HG03064 (cell line): ENCODE measurements around the gene TFEB.

ENCODE experiments used
- ATAC-seq: cut with Tn5 transposase; IDR thresholded peaks from one replicate; pipeline ENCODE4 v1.9.1; 2021; ENCODE audit warnings: low read depth; ENCODE audit not compliant: unreplicated experiment

TFEB gene

DNA sequence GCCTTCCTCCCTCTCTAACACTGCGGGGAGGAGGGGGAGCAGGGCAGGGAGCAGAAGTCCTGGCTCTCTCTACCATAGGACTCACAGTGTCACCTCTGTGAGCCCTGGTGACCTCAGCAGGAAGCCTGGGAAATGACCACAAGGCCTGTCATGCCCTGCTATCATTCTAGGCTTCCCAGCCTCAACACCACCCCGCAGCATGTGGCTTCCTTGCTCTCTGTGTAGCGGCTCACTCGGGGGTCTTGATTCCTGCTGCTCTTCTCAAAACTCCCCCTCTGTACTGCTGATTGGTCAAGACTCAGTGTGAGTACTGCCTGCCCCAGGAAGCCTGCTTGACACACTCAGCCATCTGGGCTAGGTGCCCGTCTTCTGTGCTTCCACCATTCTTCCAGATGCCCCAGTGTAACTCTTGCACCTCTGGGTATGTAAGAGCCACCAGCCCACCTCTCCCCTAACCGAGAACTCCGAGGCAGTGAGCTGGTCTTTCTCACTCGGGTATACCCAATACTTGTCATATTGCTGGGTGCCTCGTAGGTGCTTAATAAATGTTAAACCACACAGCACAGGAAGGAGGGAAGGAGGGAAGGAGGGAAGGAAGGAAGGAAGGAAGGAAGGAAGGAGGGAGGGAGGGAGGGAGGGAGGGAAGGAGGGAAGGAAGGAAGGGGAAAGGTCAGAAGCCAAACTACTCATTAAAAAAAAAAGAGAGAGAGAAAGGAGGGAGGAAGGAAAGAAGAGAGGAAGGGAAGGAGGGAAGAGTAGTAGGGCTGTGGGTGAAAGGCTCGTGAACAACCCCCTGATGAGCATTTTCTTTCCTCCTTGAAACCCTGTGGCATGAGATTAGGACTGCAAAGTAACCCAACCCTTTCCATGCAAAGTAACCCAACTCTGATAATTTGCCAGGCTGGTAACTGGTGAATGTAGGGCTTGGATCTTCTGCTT lies 92.2 kb downstream of the TFEB start:
- no peak for ATAC-seq

DNA sequence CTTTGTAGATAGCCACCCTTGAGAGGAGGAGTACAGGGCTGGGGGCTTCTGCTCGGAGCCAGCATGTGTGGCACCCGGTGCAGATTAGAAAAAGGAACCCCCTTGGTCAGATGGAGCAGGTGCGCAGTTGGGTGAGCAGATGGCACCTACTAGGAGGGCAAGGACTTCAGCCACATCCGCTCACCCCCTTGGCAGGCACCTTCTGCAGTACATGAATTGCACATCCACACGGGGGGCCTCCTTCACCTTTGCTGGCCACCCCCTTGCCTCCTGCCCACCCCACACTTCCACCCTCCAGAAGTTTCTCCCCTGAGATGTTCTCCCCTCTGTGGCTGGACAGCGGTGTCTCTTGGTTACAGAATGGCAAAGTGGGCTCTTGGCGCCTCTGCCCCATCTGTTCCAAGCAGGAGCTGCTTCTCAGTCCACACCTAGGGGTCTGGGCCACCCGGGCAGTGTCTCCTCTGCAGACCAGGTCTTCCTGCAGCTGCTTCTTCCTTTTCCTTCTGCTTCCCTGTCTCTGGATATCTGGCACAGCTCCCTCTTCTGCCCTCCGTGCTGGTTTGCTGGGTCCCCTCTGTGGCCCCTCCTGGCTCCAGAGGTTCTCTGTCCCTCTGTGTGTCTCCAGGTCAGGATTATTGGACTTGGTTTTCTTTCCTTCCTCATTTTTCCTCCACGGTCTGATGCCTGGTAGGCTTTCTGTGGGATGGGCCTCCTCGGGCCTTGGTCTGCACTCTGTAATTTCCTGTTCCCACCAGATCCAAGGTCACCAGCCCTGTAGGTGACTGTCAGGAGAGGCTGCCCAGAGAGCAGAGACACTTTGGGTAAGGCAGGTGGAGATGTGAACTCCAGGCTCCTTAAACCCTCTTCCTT lies 93.1 kb downstream of the TFEB start:
- ATAC-seq: no peak

DNA sequence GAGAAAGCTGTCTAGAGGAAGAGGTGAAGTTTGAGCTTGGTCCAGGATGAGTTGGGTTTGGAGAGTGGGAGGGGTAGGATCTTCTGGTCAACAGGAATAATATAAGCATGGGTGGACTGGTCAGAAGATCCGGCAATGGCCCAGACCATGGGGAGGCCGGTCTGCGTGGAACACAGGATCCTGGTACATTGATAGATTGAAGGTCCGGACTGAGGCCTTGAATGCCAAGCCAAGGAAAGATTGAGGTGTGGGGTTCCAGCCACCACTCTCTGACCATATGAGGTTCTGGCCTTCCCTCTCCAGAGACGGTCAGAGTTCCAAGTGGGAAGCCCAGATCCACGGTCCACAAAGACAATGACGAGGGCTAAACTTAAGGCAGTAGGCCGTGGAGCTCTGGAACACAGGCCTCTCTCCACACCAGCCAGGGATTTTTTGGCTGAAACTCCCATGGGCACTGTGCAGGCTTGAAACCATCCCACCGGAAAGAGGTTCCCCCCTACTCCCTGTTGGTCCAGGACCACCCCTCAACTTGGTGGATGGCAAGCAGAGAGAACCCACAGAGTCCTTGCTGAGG lies 94.0 kb downstream of the TFEB start:
- no peak for ATAC-seq

DNA sequence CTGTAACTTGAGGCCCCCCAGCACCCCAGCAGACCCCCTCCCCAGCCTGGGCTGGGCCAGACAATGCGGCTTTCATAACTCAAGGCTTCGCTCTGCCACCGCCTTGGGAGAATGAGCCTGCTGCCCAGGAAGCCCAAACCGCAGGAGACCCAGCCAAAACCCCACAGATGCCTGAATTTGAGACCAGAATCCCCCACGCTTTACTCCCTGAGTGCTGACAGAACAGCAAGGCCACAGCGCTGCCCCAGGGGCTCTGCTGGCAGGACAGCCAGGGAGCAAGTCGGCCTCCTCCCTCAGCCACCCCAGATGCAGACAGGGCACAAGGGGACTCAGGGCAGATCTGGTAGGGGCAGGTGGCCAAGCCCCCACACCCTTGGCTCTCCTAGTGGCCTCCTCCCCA lies 95.0 kb downstream of the TFEB start:
- ATAC-seq: no peak

DNA sequence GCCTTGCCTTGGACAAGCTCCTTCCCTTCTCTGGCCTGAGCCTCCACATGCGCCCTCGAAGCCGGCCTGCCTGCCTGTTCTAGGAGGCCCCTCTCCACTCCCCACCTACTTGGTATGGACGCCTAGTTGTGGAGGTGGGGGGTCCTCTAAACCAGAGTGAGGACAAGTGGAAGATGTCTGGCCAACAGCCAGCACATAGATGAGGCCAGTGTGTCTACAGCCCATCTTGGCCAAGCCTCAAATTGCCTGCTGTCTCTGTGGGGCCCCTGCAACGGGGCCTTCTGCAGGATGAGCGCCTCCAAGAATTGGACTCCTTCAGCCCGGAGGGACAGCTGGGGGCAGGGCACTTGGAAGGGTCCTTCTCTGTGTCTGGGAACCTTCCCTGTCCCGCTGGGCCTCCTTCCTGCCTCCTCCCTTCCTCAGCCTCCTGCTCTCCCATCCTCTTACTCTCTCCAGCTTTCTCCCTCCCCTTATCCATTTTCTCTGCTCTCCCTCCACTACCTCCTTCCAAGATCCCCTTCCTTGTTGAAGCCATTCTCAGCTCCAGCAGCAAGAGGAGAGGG lies 95.5 kb downstream of the TFEB start:
- ATAC-seq: no peak

DNA sequence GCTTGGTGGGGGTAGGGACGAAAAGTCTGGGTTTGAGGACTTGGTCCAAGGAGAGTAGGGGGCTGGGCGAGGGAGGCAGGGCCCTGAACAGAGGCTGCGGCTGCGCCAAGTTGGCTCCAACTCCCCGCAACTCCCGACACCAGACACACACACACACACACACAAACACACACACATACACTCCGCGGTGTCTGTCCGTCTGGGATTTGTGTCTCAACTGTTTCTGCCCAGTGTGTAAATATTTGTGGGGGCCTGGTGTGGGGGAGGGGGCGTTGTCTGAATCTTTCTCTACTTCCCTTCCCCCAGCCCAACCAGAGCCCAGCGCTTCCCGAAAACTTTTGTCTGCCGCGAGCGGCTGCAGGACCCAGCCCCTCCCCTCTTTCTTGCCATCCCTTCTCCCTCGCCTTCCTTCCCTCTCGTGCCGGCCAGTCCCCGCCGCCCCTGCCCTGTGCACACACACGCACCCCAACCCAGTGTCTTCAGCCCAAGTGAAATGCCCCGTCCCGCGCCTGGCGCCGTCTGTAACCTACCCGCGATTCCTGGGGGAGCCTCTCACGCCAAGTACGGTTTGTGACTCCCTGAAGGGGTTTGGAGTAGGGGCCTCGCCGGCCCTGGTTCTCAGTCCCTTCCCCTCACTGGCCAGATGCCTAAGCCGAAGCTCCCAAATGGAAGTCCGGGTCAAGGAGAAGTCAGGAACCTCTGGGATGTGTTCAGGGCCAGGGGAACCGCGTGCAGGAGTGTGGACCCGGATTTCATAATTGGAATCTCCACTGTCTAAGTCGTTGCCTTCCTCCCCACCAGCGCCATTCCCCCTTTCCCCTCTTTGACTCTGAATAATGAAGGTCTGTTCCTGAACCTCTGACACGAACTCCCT lies 96.2 kb downstream of the TFEB start:
- ATAC-seq: no peak

DNA sequence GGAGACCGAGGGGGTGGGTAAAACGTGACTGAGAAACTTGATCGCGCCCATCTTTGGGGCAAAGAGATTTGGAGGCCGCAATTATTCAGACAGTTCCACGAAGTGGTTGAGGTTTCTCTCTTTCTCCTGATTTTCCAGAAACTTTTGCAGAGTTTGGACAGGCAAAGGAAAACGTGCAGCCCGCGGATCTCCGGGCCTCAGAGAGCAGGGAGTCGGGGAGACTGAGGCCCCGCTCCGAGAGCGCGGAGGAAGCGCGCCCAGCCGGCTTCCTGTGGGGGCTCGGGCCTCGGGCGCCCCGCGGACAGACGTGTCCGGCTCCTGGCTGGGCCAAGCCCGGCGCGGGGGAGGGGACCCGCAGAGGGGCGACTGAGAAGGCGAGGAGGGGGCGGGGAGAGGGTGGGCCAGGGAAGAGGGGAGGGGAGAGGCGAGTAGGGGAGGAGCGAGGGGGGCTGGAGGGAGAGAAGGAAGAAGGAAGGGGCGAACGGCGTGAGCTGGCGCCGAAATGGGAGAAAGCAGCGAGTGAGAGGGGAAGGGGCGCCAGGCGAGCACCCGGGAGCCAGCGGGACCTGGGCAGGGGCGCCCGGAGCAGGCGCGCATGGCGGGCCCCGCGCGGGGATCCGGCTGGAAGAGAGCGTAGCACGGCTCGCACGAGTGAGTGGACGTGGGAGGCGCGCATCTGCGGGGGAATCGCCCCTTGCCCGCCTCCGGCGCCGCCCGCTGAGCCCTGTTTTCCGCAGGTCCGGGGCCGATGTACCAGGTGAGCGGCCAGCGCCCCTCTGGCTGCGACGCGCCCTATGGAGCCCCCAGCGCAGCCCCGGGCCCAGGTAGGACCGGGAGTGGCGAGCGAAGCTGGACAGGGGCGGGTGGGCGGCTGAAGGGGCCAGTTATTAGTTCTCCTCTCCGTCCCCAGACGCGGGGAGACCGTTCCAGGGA lies 97.1 kb downstream of the TFEB start, which contains the start of gene MDFI:
Gene MDFI (plus strand): TSS at position 467 of the 933 bp plus-strand sequence. CDS start 282 bp downstream, at position 749.
- ATAC-seq: no peak

DNA sequence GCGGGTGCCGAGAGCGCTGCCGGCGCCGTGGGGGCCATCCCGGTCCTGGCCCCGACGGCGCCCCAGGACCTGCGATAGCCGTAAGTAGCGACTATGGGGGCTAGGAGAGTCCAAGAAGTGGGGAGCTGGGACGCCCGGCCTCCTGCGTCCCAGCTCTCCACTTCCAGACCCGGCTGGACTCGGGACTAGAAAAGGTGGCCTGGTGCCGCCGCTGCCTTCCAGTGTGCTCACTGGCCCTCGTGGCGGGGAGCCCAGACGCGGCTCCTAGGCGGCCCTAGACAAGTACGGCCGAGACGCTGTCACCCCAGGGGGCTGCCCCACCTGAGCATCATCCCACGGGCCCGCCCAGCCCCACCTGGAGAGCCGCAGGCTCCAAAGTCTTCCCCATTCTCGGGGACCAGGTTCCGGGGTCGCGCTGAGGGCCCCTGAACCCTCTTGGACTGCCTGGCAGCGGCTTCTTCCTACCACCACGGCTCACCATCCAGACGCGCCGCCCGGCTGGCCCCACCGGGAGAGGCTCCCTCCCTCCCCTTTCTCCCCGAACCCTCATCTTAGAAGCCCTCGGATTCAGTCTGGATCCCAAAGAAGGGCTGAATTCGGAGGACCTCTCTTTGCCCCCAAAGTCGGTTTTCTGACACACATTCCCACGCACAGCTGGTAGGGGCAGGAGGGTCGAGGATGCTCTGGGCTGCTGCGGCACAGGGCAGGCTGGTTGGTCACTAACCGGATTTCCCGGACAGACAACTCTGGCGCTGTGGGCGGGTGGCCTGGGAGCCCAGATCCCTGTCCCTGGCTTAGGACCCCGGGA lies 98.0 kb downstream of the TFEB start:
- no peak for ATAC-seq

DNA sequence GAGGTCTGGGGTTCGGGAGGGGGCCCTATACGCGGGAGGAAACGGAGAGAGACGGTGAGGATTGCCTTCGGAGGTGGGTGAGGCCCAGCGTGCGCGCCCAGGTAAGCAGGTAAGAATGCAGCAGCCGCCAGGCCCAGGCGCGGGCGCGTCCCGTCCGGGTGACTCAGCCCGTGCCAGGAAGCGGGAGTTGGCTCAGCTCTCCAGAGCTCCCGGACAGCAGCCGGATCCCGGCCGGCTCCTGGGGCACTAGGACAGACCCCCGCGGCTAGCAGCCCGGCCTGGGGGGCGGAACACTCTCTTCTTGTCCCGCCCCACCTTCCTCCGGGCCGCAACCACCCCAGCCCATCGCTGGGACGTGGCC lies 98.6 kb downstream of the TFEB start:
- no peak for ATAC-seq

DNA sequence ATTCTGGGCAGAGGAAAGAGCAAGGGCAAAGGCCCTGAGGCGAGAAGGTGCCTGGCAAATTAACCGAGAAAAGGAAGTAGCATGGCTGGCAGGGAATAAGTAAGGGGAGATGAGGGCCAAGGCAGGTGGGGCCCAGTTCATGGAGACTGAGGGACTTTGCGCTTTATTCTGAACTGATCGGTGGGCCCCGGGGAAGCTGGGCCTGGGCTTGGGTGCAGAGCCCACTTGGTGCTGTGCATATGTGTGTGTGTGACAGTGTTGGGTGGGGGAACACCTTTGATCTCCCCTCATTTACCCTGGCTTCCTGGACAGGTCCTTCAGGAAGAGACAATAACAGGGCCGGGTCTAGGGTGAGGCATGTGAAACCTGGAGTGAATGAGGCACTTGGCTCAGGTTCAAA lies 100.0 kb downstream of the TFEB start:
- no peak for ATAC-seq

DNA sequence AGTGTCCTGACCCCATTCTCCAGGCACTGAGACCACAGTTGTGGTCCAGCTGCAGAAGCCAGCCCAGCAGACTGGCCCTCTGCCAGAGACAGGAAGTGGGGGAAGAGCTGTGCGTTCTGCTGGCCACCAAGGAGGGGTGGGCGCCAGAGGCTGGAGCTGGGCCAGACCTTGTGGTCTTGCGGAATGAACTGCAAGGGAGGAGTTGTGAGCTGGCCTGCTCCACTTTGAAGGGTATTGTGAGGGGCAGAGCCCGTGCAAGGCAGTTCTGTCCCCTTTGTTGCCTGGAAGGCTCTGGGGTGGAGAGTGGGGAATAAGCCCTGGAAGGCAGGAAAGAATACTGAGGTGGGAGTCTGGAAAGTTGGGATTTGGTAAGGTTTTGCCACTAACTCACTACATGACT lies 100.8 kb downstream of the TFEB start:
- no peak for ATAC-seq
